DMS79 (cell line): Measurements from ENCODE around the gene RPS14.
A peak's percentile ranks its signal among the peaks of the same experiment; 100 is the strongest.

ENCODE experiments used
- DNase-seq: peaks from one replicate; lab custom pipeline; 2025; lab: John Stamatoyannopoulos, UW

RPS14 gene

DNA sequence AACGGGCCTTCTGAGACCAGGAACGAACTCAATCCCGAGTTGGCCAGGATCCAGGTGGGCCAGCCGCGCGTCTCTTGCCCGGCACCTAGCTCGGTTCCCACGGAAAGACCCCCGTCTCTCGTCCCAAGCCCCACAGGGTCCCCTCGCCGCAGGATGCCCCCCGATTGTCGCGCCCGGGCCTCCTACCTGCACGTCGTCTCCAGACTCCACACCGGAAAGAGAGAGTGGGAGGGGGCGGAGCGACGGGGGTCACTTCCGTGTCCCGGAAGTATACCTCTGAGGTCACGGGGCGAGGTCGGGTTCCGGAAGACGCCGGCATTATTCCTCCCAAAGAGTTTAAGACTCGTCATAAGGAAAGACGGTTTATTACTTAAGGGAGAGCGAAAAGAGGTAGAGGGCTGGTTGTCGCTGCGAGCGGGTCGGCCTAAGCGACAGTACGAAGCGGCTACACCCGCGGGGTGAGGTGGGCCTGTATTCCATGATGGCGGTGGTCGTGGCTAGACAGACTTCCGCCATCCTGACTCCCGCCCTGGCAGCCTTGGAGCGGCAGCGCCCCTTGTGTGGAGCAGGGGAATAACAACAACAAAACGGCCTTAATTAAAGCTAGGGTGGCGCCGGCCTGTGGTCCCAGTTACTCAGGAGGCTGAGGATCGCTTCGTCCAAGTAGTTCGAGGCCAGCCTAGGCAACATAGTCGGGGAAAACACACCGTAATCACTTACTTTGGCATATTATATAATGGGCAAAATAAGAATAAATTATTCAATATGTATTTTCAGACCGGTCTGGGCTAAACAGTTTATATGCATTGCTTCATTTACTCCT is at the start of gene RPS14:
TSS of gene RPS14 (minus strand) at position 223 of the 823 bp plus-strand sequence. CDS start 2,006 bp downstream, outside the sequence.
- peak; percentile 67 for DNase-seq

DNA sequence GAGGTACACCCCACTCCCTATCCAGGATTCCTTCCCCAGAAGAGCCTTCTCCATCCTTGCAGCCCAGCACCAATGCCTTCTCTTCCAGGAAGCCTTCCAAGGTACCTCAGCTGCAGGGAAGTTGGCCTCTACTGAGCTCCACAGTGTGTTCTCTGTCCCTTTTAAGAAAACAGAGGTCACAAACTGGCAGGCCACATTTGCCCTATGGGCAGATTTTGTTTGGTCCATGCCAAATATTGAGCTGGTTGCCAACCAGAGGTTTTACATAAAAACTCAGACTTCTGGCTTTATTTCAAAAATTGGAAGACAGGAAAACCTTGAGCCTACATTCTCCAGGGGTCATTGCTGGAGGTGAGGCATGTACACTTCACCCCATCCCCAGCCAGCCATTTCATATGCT is 49.4 kb upstream of the RPS14 start:
- DNase-seq: no peak

DNA sequence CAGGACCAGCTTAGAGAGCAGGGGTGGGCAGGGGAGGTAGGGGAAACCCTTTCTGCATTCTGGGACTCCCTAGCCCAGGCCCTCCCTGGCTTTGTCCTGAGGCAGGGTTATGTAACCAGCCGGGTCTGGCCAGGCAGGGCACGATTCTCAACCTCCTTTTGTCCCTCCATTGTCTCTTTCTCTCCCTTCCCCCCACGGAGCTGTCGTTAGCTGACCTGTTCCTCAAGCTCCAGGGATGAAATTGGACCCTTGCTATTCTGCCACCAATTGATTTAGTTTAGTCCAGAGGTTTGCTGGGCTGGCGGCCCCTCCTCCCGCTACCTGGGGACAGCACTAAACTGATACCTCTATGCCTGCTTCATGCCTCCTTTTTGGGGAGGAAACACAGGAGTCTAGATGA is 49.0 kb upstream of the RPS14 start:
- DNase-seq: no peak

DNA sequence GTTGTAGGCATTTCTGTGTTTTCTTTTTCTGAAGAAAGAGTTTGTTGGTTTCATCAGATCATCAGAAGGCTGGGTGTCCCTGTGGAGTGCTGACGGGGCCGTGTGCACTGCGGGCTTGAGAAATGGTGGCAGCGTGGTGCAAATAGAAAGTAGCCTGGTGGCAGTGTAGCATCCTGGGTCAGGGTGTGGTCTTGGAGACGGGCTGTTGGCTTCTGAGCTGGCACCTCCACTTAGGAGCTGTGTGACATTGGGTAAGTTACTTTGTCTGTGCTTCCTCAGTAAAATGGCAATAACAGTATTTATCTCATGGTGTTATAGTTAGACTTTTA is 48.4 kb upstream of the RPS14 start:
- DNase-seq: no peak

DNA sequence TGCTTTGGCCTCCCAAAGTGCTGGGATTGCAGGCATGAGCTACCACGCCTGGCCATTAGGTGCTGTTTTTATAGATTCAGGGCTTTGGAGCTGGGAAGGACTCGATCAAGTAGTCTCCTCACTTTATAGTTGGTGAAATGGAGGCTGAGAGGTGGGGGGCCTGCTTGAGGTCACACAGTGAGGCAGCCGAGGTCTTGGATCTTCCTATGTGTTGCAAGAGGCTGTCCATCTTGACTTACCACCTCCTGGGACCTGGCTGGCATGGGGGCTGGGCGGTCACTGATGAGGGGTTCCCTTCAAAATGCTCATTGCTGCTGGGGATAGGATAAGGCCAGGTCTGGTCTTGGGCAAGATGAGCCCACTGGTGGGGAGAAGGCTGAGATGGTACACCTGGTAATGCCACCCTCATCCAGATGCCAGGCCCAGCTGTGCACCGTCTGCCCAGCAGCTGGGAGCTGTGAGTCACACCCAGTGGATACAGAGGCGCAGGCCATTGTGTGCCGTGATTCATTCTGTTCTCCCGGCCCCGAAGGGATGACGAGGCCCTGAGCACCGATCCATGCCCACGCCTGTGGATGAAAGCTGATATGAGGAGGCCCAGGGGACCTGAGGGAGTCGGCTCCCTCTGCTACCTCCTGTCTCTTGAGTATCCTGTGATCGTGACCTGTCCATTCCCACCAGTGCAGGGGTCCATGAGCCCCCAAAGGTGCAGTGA is 47.9 kb upstream of the RPS14 start:
- no peak for DNase-seq

DNA sequence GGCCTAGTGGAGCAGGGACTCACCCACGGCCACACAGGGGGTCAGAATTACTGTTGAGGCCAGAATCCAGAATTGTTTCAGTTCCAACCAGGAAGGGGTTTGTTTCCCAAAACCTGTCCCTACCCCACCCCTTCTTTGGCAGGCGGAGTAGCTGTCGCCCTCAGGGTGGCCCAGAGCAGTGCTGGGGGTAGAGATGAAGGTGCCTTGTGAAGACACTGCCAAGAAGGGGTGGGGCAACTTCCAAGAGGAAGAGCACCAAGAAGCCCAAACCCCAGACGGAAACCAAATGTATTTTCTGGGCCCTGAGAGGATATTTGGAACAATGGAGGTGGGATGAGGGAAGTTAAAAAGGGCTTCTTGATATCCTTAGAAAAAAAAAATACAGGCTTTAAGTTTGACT is 47.0 kb upstream of the RPS14 start:
- DNase-seq: no peak

DNA sequence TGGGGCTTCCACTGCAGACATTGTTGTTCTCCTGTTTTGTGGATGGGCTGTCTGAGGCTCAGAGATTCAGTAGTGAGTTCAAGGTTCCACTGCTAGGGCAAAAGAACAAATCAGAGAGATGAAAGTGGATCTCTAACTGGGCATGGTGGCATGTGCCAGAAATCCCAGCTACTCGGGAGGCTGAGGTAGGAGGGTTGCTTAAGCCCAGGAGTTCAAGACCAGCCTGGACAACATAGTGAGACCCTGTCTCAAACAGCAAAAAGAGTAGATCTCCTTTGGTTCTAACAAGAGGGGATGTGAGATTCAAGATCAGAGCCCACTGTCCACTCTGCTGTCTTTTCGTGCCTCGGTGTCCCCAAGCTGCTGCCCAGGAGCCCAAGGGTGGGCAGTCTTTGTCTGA is 46.6 kb upstream of the RPS14 start:
- DNase-seq: no peak

DNA sequence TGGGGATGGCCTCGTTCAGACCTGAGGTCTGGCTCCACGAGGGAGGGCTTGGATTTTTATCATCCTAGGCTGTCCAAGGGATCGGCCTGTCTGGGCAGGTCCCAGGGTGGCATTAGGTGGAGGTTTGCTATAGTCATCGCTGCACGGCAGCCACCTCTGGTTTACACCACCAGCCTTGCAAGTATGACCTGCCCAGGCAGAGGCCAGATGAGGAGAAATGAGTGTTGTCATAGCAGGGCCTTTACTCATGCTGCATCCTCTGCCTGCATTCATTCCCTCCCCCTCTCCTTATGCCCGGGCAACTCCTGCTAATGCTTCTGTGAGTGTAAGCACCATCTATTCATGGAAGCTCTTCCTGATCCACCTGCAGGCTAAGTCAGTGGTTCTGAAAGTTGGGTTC is 43.1 kb upstream of the RPS14 start:
- no peak for DNase-seq

DNA sequence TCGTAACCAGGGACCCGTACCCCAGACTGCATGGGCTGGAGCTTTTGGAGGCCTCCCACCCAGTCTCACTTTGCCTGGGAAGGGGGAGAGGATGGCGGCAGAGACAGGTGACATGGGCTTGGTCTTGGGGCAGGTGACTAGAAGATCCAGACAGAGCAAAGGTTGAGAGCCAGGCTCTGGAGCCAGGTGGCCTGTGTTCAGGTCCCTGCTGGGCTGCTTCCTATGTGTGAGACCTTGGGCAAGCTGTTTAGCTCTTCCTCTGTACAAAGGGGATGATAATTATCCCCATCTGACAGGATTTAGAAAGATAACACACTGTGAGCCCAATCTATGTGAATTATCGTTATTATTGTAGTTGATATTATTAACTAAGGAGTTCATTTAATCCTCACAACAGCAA is 42.3 kb upstream of the RPS14 start:
- DNase-seq: no peak

DNA sequence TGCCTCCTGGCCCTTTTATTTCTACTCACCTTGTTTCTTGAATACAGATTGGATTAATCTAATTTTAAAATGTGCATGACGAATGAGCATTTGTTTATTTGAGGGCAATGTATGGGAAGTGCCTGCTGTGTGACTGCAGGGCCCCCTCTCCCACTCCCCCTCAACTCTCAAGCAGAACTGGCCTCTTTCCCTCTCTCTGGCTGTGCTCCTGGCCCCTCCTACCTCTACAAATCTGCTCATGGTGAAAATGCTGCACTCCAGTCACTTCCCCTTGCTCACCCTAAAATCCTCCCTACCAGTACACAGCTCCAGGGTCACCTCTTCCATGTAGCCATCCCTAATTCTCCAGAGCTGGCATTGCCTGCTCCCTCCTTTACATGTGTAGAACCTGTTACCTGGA is 41.2 kb upstream of the RPS14 start:
- no peak for DNase-seq

DNA sequence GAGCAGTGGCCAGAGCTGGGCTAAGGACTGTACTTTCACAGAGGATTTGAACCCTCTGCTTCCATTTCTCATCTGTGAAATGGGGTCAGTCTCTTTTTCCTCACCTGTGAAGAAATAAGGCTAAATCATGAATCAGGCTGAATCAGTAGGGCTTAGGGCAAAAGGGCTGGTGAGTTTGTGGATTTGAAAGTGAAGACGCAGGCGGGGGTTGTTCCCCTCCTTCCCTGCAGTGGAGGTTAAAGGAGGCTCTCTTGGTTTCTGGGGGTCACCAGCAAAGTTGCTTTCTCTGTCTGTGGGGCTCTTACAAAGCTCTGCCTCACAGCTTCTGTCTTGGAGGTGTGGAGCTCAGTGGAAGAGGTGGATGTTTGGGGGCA is 40.7 kb upstream of the RPS14 start:
- no peak for DNase-seq

DNA sequence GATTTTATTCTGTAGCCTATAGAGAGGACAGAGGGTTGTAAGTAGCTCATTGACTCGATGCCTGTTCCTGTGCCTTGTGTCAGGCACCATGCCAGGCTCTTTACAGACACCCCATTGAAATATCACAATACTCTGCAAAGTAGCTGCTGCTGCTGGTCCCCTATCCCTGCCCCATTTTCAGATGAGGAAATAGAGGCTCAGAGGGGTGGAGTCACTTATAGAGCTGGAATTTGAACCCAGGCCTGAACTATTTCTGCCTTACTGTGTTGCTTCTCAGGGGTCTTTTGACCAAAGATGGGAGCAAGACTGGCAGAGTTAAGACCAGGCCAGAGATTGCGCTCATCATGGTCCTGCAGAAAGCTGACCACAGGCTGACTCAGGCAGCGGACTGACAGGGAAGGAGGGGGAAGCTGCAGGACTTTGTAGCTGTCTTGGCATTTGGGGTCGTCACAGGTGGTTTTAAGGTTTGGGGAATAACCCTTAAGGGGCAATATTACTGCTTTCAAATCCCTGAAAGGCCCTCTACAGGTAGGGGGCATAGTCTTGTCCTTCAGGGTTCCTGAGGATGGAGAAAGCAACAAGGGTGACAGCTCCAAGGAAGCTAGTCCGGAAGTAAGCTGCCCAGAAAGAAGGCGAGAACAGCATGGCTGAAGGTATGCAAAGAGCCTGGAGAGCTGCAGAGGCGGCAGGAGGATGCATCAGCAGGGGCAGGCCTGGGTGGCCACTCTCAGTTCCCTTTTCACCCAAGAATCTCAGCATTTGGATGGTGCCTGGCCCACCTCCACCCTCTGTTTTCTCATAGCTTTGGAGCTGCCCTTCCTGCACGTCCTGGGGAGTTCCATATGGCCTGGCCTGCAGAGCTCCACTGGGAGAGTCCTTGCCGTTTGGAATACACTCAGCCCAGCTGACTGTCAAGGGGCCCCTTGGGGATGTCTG is 40.1 kb upstream of the RPS14 start:
- DNase-seq: no peak

DNA sequence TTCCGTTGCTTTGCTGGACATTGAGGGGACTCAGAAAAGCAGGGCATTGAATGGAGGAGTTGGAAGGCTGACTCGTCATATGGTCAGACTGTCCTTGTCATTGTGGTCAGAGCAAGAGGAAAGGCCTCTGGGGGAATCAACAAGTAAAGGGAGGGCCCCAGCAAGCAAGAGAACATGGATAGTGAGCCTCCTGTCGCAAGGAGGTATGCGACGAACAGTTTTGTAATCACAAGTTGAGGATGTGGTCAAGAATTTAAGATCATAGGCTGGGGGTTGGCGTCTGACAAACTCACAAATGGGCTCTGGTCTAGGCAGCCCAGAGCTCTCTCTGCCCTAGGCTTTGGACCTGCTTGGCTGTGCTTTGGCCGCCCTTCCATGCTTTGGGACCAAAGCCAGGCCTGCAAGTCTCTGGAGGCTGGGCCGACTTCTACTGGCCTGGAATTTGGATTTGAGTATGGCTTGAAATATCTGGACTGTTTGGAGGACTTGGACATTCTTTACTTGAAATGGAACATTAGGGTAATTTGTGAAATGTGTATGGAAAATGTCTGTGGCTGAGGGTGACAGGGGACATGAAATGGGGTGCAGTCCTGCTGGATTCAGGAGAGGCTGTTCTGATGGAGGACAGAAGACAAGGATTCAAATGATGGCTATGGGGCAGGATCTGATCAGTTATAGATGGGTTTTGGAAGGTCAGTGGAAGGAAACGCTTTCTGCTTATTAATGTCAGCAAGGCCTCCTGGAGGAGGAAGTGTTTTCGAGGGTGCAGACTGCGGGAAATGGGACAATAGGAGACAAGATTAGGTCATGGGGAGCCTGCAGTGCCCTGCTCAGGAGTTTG is 39.2 kb upstream of the RPS14 start:
- DNase-seq: no peak

DNA sequence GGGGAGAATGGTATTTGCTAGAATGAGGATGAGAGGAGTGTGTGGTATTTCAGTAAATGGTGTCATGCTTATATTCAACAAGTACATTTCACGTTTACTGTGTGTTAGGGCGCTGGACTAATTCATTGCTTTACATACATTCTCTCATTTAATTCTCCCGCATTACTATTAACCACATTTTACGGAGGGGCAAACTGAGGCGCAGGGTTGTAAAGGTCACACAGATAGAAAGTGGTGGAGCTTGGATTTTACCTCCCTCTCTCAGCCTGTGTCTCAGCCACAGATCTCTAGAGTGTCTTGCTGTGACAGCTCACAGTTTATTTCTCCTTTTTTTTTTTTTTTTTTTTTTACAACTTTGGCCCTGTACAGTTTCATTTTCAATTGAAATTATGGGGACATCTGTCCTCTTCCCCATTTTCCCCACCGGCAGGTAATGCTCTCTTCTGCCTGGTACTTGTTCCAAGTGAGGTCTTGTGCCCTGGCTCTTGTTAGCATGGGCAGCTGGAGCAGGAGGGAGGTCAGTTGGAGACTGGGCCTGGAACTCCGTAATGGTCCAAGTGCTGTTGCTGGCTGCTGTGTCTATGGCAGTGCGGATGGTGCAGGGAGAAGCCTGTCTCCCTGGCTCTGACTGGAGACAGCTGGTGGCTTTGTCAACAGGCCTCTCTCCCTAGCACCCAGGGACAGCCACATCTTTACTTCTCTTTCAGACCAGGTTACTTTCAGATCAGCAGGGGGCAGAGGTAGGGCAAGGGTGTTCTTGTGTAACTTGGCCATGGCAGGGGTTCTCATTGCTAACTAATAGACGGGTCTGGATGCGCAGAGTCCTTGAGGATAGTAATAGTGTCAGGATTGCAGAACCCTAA is 37.9 kb upstream of the RPS14 start:
- no peak for DNase-seq

DNA sequence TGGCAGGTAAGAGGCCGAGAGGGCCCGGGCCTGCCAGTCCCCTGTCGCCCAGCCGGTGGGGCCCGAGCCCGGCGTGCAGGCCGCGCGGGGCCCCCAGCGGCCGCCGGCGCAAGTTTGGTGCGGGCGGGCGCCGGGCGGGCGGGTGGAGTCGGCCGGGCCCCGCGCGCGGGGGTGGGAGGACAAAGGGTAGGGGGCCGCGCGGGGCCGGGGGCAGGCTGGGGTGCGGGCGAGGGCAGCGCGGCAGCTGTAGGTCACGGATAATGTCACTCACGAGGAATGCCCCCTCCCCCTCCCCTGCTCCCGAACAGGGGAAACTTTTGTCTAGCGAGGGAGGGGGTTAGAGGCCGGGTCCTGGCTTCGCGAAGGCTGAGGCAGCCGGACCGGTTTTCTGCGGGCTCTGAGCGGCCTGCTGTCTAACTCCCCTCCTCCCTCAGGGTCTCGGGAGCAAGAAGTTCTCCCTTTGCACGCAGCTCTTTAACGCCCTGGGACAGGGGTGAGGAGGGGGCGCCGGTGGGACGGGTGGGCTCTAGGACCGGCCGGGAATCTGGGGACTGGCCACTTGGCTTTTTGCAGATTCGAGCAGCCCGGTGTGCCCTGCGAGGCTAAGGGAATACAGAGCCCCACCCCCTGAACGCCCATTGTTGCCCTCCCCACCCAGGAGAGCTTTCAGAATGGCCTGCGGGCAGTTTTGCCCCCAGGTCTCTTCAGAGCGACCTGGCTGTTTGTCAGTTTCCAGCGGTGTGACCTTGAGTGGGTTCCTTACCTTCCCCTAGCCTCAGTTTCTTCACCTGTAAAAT is 37.1 kb upstream of the RPS14 start:
- DNase-seq: no peak

DNA sequence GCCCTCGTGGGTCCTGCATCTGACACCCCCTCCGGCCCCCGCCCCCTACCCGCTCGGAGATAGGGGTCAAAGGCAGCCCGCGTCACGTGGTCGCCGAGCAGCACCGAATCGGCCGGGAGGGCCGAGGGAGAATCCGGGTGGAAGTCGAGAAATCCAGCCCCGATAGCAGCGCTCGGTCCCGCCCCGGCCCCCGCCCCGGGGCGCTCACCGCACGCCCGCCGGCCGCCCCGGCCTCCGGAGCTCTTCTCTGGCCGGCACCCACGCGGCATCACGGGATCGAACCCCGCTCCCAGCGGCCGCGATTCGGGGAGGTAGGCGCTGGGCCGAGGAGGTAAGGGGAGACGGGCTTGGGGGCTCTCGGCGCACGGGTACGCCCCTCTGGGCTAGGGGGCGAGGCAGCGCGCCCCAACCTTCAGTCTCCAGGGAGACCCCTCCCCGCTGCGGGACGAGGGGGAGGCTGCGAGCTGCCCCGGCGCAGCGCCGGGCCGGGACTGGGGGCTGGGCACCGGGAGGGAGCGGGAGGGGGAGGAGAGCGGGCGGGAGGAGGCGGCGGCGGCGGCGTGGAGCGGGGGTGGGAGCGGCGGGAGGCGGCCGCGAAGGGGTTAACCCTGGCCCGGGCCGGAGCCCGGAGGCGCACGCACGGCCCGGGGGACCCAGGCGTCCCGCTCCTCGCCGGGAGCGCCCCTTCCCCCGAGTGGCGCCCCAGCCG is 36.3 kb upstream of the RPS14 start:
- DNase-seq: no peak

DNA sequence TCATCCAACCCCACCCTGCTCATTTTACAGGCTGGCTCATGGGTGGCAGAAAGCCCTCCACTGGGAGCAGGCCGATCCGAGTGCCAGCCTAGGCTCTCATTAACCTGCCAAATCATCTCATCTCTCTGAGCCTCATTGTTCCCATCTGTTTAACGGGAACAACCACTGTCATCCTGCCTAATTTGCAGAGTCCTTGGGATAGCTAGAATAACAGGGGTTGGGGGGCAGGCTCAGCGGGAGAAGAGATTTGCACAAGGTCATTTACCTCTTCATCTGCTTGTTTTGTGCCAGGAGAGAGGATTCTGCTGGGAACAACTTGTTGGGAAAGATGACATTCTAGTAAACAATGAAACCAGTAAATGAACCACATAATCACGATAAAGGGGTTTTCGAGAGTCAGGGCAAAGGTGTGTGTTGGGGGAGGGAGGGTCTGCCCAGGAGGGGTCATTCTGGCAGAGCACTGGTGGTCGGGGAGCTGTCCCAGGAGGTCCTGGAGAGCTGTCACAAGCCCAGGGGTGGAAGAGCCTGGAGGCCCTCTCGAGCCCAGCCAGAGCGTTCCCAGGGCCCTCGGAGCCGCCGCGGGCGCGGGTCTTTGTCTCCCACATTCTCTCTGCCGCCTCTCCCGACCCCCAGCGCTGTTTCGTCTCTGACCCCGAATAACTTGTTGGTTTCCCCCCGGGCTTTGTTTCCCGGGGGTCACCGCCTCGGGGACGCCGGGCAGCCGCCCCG is 35.6 kb upstream of the RPS14 start:
- no peak for DNase-seq

DNA sequence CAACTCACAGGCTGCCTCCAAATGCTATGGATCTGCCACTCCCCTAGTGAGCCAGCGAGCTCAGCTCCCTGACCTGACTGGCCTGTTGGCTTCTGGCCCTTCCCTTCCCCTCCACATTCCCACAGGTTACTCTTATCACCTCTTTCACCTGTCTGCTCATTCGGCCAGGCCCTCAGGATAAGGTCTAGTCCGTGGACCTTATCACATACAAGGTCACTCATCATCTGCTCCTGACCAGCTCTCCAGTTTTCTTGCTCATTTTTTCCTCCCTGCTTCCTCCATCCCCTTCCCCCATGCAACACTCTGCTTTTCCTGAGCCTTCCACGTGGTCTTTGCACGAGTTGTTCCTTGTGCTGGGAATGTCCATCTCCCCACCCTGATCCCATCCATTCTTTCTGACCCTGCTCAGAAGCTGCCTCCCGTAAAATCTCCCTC is 32.5 kb upstream of the RPS14 start:
- no peak for DNase-seq

DNA sequence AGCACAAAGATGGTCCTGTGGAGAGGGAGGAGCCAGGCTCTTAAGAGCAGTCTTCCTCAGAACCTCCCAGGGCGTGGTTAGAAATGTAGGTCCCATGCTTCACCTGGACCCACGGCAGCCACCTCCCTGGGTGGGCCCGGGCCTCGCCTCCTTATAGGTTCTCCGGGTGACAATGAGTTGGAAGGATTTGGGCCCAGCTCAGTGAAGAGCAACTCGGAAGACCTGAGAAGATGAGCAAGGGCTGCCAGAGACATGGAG is 32.1 kb upstream of the RPS14 start:
- DNase-seq: no peak
